ENCODE data around the gene PLEK. TPM values are rescaled to one million over a fixed set of nuclear protein-coding genes. Genes with fewer than 3 reads are reported as not detected.

Gene PLEK
- total and polyA plus RNA-seq, 9 of the 15 experiments (the other 6 are each of a cell fraction or from before 2014, with no cell fraction given), result 0.14 to 1.2 (median 0.36) TPM

- WGBS (ENCODE audit: insufficient coverage, low coverage, missing lambda C conversion rate), result 48% methylated on average over 4 of the region's 4 CpGs
- no peak for DNase-seq (ENCODE audit: extremely low read depth in 1 of 4, low spot score in 3 of 4)
- ChIA-PET POLR2A (no interaction called here), CTCF (ENCODE audit: low intra/inter-chr PET ratio) (no interaction called here)
- no peak overlapping the region for H3K4me3 ChIP-seq
- H3K27me3 ChIP-seq (ENCODE audit: control insufficient read depth in 2 of 2, insufficient read depth in 2 of 2, low read length in 2 of 2), result no peaks in the 10 kb centered on the region
- no peak for FAIRE-seq
- H3K9ac ChIP-seq (ENCODE audit: insufficient read depth in 1 of 2, low read depth in 2 of 2, low read length in 2 of 2), result no peak overlapping the region
- H3K9me1 ChIP-seq (ENCODE audit: control insufficient read depth, insufficient read depth, low read length), result no peaks in the 10 kb centered on the region
- no peaks in the 10 kb centered on the region for H3K36me3 ChIP-seq (ENCODE audit: control insufficient read depth, insufficient read depth, low read length)
- intact Hi-C loops (cut with micrococcal nuclease) (no loop called here), in situ Hi-C loops (cut with MboI) (no loop called here)
- H3K9me3 ChIP-seq (replicated peaks; ENCODE audit: control insufficient read depth, insufficient read depth, low read depth, low read length), result no peaks in the 10 kb centered on the region
- TF ChIP-seq BCOR (IDR thresholded peaks at IDR 0.05) (no peak), MTF1 (CRISPR knock-in tag; IDR thresholded peaks at IDR 0.05; ENCODE audit: borderline replicate concordance) (no peak), ZNF589 (CRISPR knock-in tag; IDR thresholded peaks at IDR 0.05; ENCODE audit: low read depth) (no peak), ESRRA (IDR thresholded peaks at IDR 0.05; ENCODE audit: borderline replicate concordance, low read depth) (no peak), DEAF1 (CRISPR knock-in tag; IDR thresholded peaks at IDR 0.05) (no peak), CBX8 (IDR thresholded peaks at IDR 0.05; ENCODE audit: borderline replicate concordance, extremely low read depth, low read depth, low read length, poor library complexity, severe bottlenecking) (no peak), BRF1 (IDR thresholded peaks at IDR 0.05; ENCODE audit: borderline replicate concordance, extremely low read depth, insufficient read length) (no peak), MAFF (IDR thresholded peaks at IDR 0.05; ENCODE audit: low read length) (no peak), TAF9B (IDR thresholded peaks at IDR 0.05; ENCODE audit: partially characterized antibody) (no peak), ID3 (CRISPR knock-in tag; IDR thresholded peaks at IDR 0.05) (no peak), ID3 (tag; IDR thresholded peaks at IDR 0.05) (no peak), RFX5 (IDR thresholded peaks at IDR 0.05; ENCODE audit: low read depth, low read length) (no peak), XRCC5 (IDR thresholded peaks at IDR 0.05; ENCODE audit: low read depth, low read length) (no peak), SIN3A (IDR thresholded peaks at IDR 0.05; ENCODE audit: borderline replicate concordance in 2 of 2, control insufficient read depth in 1 of 2, low read depth in 2 of 2, low read length in 2 of 2) (no peak), PRMT5 (CRISPR knock-in tag; IDR thresholded peaks at IDR 0.05) (no peak), PTRF (tag; IDR thresholded peaks at IDR 0.05) (no peak), RBM17 (IDR thresholded peaks at IDR 0.05; ENCODE audit: borderline replicate concordance, low read depth, low read length) (no peak), ETV6 (IDR thresholded peaks at IDR 0.05; ENCODE audit: borderline replicate concordance in 1 of 2, low read depth in 2 of 2, low read length in 1 of 2) (no peak), ETV6 (CRISPR knock-in tag; IDR thresholded peaks at IDR 0.05; ENCODE audit: borderline replicate concordance) (no peak), SMARCB1 (IDR thresholded peaks at IDR 0.05; ENCODE audit: insufficient read length, low read depth) (no peak)
- no peak overlapping the region for H3K27ac ChIP-seq (ENCODE audit: extremely low read depth, low read depth, low read length)
- H2AFZ ChIP-seq (ENCODE audit: low read depth, low read length), result no peak overlapping the region
- no peak overlapping the region for H3K4me2 ChIP-seq (ENCODE audit: insufficient read depth, low read length)
- no peaks in the 10 kb centered on the region for H4K20me1 ChIP-seq (replicated peaks; ENCODE audit: control insufficient read depth, insufficient read depth, low read length)
- no peaks in the 10 kb centered on the region for H3K79me2 ChIP-seq (ENCODE audit: control insufficient read depth, insufficient read depth, low read length)
- ATAC-seq, result no peak
- H3K4me1 ChIP-seq (replicated peaks in 1 of 2; ENCODE audit: control insufficient read depth in 2 of 2, insufficient read depth in 2 of 2, low read length in 2 of 2), result peaks cover 0 to 17% of the 10 kb centered on the region in 2 experiments; a peak in 3 of 5 replicates
- no TSS peak for BruUV-seq (replicated peaks)
Observed at GRCh38 chr2:68379184-68379708, 14.2 kb downstream of the PLEK start.
